Mesendoderm (in vitro differentiated cells): Measurements from ENCODE around the gene LMOD3.
A peak's percentile ranks its signal among the peaks of the same experiment; 100 is the strongest.

Source experiments
- DNase-seq: peaks from one replicate; pipeline ENCODE4 v3.0.0; 2013
- H2AK5ac ChIP-seq: 2 replicates; pipeline ENCODE4 v1.6.1; 2013; ENCODE audit warnings: low read length, inconsistent platforms
- H2BK120ac ChIP-seq: 2 replicates; pipeline ENCODE4 v1.6.1; 2013; ENCODE audit warnings: low read depth, mild to moderate bottlenecking, low read length, moderate library complexity, mixed read lengths
- H2BK15ac ChIP-seq: replicated peaks from 2 replicates; pipeline ENCODE4 v1.6.1; 2013; ENCODE audit warnings: low read depth, mild to moderate bottlenecking, moderate library complexity
- H2BK5ac ChIP-seq: 2 replicates; pipeline ENCODE4 v1.6.1; 2013; ENCODE audit warnings: low read length, inconsistent platforms
- H3K18ac ChIP-seq: 2 replicates; pipeline ENCODE4 v1.6.1; 2013; ENCODE audit warnings: mild to moderate bottlenecking, low read length, mixed read lengths
- H3K23ac ChIP-seq: one replicate; pipeline ENCODE4 v1.6.1; 2013; ENCODE audit warnings: low read length
- H3K27ac ChIP-seq: 2 replicates; pipeline ENCODE4 v1.5.1; 2013; ENCODE audit warnings: low read depth, mild to moderate bottlenecking, inconsistent platforms, low read length, moderate library complexity
- H3K27me3 ChIP-seq: 2 replicates; pipeline ENCODE4 v1.6.1; 2013; ENCODE audit warnings: low read length, control low read depth, mild to moderate bottlenecking, inconsistent platforms; ENCODE audit not compliant: insufficient read depth, poor library complexity
- H3K36me3 ChIP-seq: 2 replicates; pipeline ENCODE4 v1.6.1; 2013; ENCODE audit warnings: low read length, inconsistent platforms; ENCODE audit not compliant: control insufficient read depth, insufficient read depth
- H3K4ac ChIP-seq: one replicate; pipeline ENCODE4 v1.6.1; 2013; ENCODE audit warnings: low read depth, mild to moderate bottlenecking, low read length, moderate library complexity
- H3K4me1 ChIP-seq: 2 replicates; pipeline ENCODE4 v1.6.1; 2013; ENCODE audit warnings: low read depth, low read length, inconsistent platforms; ENCODE audit not compliant: control insufficient read depth
- H3K4me2 ChIP-seq: 2 replicates; pipeline ENCODE4 v1.6.1; 2013; ENCODE audit warnings: low read length
- H3K4me3 ChIP-seq: 2 replicates; pipeline ENCODE4 v1.5.1; 2013; ENCODE audit warnings: mild to moderate bottlenecking, low read length
- H3K56ac ChIP-seq: one replicate; pipeline ENCODE4 v1.6.1; 2013; ENCODE audit warnings: low read length
- H3K79me1 ChIP-seq: 2 replicates; pipeline ENCODE4 v1.6.1; 2013; ENCODE audit warnings: low read length, inconsistent platforms
- H3K79me2 ChIP-seq: 2 replicates; pipeline ENCODE4 v1.6.1; 2013; ENCODE audit warnings: mild to moderate bottlenecking, low read length; ENCODE audit not compliant: control insufficient read depth, insufficient read depth
- H3K9ac ChIP-seq: 2 replicates; pipeline ENCODE4 v1.6.1; 2013; ENCODE audit warnings: low read length, inconsistent platforms
- H4K5ac ChIP-seq: one replicate; pipeline ENCODE4 v1.6.1; 2013; ENCODE audit warnings: low read length
- H4K8ac ChIP-seq: one replicate; pipeline ENCODE4 v1.6.1; 2013; ENCODE audit warnings: low read depth, mild to moderate bottlenecking, control low read depth, low read length, moderate library complexity
- WGBS: extraction: QIAGEN DNeasy Blood & Tissue Kit; methylation state at CpG from one replicate; pipeline ENCODE4 v1.1.7; 2013; ENCODE audit warnings: low lambda C conversion rate, missing lambda C conversion rate; ENCODE audit not compliant: insufficient coverage; ENCODE audit errors: extremely low coverage; 5-methylcytosine and 5-hydroxymethylcytosine counted together

Gene LMOD3

GRCh38 chr3:69079269-69080159 is 42.9 kb downstream of the LMOD3 start:
- peak overlapping the region; percentile 100 for H3K18ac ChIP-seq
- no peaks in the 10 kb centered on the region for H3K36me3 ChIP-seq
- peak overlapping the region; percentile 87 for H3K9ac ChIP-seq
- peak overlapping the region; percentile 67 for H3K23ac ChIP-seq
- peak overlapping the region; percentile 33 for H3K27ac ChIP-seq
- peak overlapping the region; percentile 98 for H2BK120ac ChIP-seq
- WGBS = no CpG with 5 or more reads among the region's 29 CpGs
- peak overlapping the region; percentile 100 for H4K8ac ChIP-seq
- peak overlapping the region; percentile 37 for H3K4me2 ChIP-seq
- H3K27me3 ChIP-seq = no peaks in the 10 kb centered on the region
- H3K4ac ChIP-seq = peak overlapping the region; percentile 100
- peak overlapping the region; percentile 90 for H3K56ac ChIP-seq
- H3K79me2 ChIP-seq = peaks cover 11% of the 10 kb centered on the region
- peak; percentile 44 for DNase-seq
- H2BK5ac ChIP-seq = no peak overlapping the region
- peaks cover under 1% of the 10 kb centered on the region for H3K4me1 ChIP-seq
- H4K5ac ChIP-seq = no peak overlapping the region
- H3K79me1 ChIP-seq = peaks cover 1% of the 10 kb centered on the region
- H3K4me3 ChIP-seq = peak overlapping the region; percentile 78
- no peak overlapping the region for H2AK5ac ChIP-seq
- H2BK15ac ChIP-seq = no peak overlapping the region

- H3K18ac ChIP-seq = no peak overlapping the region
- no peak overlapping the region for H2BK15ac ChIP-seq
- no peaks in the 10 kb centered on the region for H3K36me3 ChIP-seq
- no peak overlapping the region for H3K27ac ChIP-seq
- peaks cover 4% of the 10 kb centered on the region for H3K79me1 ChIP-seq
- no CpG with 5 or more reads among the region's 3 CpGs for WGBS
- H3K23ac ChIP-seq = no peak overlapping the region
- no peak overlapping the region for H3K4ac ChIP-seq
- no peak overlapping the region for H2AK5ac ChIP-seq
- H3K9ac ChIP-seq = no peak overlapping the region
- H3K79me2 ChIP-seq = no peaks in the 10 kb centered on the region
- no peak for DNase-seq
- no peaks in the 10 kb centered on the region for H3K27me3 ChIP-seq
- no peaks in the 10 kb centered on the region for H3K4me1 ChIP-seq
- no peak overlapping the region for H3K56ac ChIP-seq
- H2BK5ac ChIP-seq = no peak overlapping the region
- no peak overlapping the region for H3K4me2 ChIP-seq
- H2BK120ac ChIP-seq = no peak overlapping the region
- no peak overlapping the region for H4K8ac ChIP-seq
- no peak overlapping the region for H3K4me3 ChIP-seq
- H4K5ac ChIP-seq = no peak overlapping the region
Measured at GRCh38 chr3:69072928-69073327, 49.5 kb downstream of the LMOD3 start.

GRCh38 chr3:69066121-69066520 is 56.3 kb downstream of the LMOD3 start:
- Histone ChIP-seq H3K36me3 (no peaks in the 10 kb centered on the region), H2BK5ac (no peak overlapping the region), H3K79me1 (no peaks in the 10 kb centered on the region), H3K27me3 (no peaks in the 10 kb centered on the region), H3K79me2 (no peaks in the 10 kb centered on the region), H3K4me3 (no peak overlapping the region), H3K23ac (no peak overlapping the region), H2BK15ac (no peak overlapping the region), H3K18ac (no peak overlapping the region), H3K4me2 (no peak overlapping the region), H3K9ac (no peak overlapping the region), H3K4ac (no peak overlapping the region), H2BK120ac (no peak overlapping the region), H4K5ac (no peak overlapping the region), H3K27ac (no peak overlapping the region), H3K56ac (no peak overlapping the region), H4K8ac (no peak overlapping the region), H2AK5ac (no peak overlapping the region), H3K4me1 (no peaks in the 10 kb centered on the region)
- no CpG with 5 or more reads among the region's 4 CpGs for WGBS
- no peak for DNase-seq

GRCh38 chr3:69065318-69065964 is 57.0 kb downstream of the LMOD3 start:
- no peaks in the 10 kb centered on the region for H3K36me3 ChIP-seq

GRCh38 chr3:69063636-69064035 is 58.8 kb downstream of the LMOD3 start:
- Histone ChIP-seq H3K18ac (no peak overlapping the region), H4K8ac (no peak overlapping the region), H3K56ac (no peak overlapping the region), H3K23ac (no peak overlapping the region), H3K4me3 (no peak overlapping the region), H3K36me3 (peaks cover 2% of the 10 kb centered on the region), H3K27me3 (no peaks in the 10 kb centered on the region), H3K27ac (no peak overlapping the region), H3K79me1 (no peaks in the 10 kb centered on the region), H2BK120ac (no peak overlapping the region), H3K4me2 (no peak overlapping the region), H3K4ac (no peak overlapping the region), H2AK5ac (no peak overlapping the region), H3K4me1 (no peaks in the 10 kb centered on the region), H4K5ac (no peak overlapping the region), H2BK5ac (no peak overlapping the region), H3K79me2 (no peaks in the 10 kb centered on the region), H3K9ac (no peak overlapping the region), H2BK15ac (no peak overlapping the region)
- DNase-seq = no peak
- no CpG with 5 or more reads among the region's 2 CpGs for WGBS

More at GRCh38 chr3:69065318-69065964, 57.0 kb downstream of the LMOD3 start:
- no peak overlapping the region for H2BK15ac ChIP-seq
- H3K4me2 ChIP-seq = no peak overlapping the region
- no peak overlapping the region for H3K4me3 ChIP-seq
- H3K56ac ChIP-seq = no peak overlapping the region
- H3K27ac ChIP-seq = no peak overlapping the region
- DNase-seq = no peak
- H3K4ac ChIP-seq = no peak overlapping the region
- no peak overlapping the region for H3K18ac ChIP-seq
- no peak overlapping the region for H3K23ac ChIP-seq
- no peaks in the 10 kb centered on the region for H3K27me3 ChIP-seq
- H3K79me2 ChIP-seq = no peaks in the 10 kb centered on the region
- no peaks in the 10 kb centered on the region for H3K79me1 ChIP-seq
- H4K8ac ChIP-seq = no peak overlapping the region
- H3K4me1 ChIP-seq = no peaks in the 10 kb centered on the region
- H4K5ac ChIP-seq = no peak overlapping the region
- H3K9ac ChIP-seq = no peak overlapping the region
- WGBS = no CpG with 5 or more reads among the region's 6 CpGs
- H2BK120ac ChIP-seq = no peak overlapping the region
- H2BK5ac ChIP-seq = no peak overlapping the region
- no peak overlapping the region for H2AK5ac ChIP-seq
